ENCODE data around the gene TNFRSF4.

DNA sequence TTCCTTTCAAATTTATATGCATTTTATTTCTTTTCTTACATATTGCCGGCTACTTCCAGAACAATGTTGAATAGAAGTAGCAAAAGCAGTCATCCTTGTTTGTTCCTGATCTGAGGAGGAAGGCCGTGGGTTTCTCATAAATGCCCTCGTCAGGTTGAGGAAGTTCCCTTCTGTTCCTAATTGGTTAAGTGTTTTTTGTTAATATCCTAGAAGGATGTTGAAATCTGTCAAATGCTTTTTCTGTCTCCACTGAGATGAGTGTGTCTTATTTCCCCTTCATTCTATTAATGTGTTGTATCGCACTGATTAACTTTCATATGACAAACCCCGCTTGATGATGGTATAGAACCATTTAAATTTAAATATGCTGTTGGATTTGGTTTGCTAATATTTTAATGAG, 24.8 kb downstream of the TNFRSF4 start:
- TF ChIP-seq EZH2 (IDR thresholded peaks at IDR 0.05; ENCODE audit: borderline replicate concordance, low read length) = no peak
- TF ChIP-seq, protein P1, sequence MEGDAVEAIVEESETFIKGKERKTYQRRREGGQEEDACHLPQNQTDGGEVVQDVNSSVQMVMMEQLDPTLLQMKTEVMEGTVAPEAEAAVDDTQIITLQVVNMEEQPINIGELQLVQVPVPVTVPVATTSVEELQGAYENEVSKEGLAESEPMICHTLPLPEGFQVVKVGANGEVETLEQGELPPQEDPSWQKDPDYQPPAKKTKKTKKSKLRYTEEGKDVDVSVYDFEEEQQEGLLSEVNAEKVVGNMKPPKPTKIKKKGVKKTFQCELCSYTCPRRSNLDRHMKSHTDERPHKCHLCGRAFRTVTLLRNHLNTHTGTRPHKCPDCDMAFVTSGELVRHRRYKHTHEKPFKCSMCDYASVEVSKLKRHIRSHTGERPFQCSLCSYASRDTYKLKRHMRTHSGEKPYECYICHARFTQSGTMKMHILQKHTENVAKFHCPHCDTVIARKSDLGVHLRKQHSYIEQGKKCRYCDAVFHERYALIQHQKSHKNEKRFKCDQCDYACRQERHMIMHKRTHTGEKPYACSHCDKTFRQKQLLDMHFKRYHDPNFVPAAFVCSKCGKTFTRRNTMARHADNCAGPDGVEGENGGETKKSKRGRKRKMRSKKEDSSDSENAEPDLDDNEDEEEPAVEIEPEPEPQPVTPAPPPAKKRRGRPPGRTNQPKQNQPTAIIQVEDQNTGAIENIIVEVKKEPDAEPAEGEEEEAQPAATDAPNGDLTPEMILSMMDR (conservative IDR thresholded peaks at IDR 0.05 in 1 of 2, IDR thresholded peaks at IDR 0.05 in 1 of 2; ENCODE audit: extremely low read depth in 1 of 2, insufficient read depth in 1 of 2, low read depth in 1 of 2, low read length in 2 of 2) = no peak
